Measurements from ENCODE around the gene ACVR1B.
A peak's percentile ranks its signal among the peaks of the same experiment; 100 is the strongest.

Gene ACVR1B

GRCh38 chr12:52029685-52030084 lies 78.2 kb downstream of the ACVR1B start:
- no peak overlapping the region for H3K4me3 ChIP-seq (ENCODE audit: low read depth, low read length)
- H3K36me3 ChIP-seq (ENCODE audit: control insufficient read depth in 2 of 2, insufficient read depth in 1 of 2, low read length in 2 of 2) = no peaks in the 10 kb centered on the region
- ChIA-PET POLR2A (interaction anchor here (0.9 to 2.5 kb wide), 2 partner anchors 40 to 90 kb away, joined by 7 to 12 read pairs; partner anchors contain the start of gene ATG101), CTCF (interaction anchor here (0.5 to 16.1 kb wide), 12 partner anchors 8 to 153 kb away, joined by 3 to 794 read pairs (median 6); partner anchors contain the start of genes ATG101, NR4A1 and SMIM41)
- H3K9me3 ChIP-seq (ENCODE audit: control insufficient read depth, insufficient read depth, low read depth, low read length) = no peaks in the 10 kb centered on the region
- H3K27ac ChIP-seq (ENCODE audit: extremely low read depth, low read depth, low read length) = no peak overlapping the region
- peaks cover 12% of the 10 kb centered on the region for H3K4me1 ChIP-seq (ENCODE audit: control insufficient read depth, insufficient read depth, low read length)
- TF ChIP-seq, protein P1, sequence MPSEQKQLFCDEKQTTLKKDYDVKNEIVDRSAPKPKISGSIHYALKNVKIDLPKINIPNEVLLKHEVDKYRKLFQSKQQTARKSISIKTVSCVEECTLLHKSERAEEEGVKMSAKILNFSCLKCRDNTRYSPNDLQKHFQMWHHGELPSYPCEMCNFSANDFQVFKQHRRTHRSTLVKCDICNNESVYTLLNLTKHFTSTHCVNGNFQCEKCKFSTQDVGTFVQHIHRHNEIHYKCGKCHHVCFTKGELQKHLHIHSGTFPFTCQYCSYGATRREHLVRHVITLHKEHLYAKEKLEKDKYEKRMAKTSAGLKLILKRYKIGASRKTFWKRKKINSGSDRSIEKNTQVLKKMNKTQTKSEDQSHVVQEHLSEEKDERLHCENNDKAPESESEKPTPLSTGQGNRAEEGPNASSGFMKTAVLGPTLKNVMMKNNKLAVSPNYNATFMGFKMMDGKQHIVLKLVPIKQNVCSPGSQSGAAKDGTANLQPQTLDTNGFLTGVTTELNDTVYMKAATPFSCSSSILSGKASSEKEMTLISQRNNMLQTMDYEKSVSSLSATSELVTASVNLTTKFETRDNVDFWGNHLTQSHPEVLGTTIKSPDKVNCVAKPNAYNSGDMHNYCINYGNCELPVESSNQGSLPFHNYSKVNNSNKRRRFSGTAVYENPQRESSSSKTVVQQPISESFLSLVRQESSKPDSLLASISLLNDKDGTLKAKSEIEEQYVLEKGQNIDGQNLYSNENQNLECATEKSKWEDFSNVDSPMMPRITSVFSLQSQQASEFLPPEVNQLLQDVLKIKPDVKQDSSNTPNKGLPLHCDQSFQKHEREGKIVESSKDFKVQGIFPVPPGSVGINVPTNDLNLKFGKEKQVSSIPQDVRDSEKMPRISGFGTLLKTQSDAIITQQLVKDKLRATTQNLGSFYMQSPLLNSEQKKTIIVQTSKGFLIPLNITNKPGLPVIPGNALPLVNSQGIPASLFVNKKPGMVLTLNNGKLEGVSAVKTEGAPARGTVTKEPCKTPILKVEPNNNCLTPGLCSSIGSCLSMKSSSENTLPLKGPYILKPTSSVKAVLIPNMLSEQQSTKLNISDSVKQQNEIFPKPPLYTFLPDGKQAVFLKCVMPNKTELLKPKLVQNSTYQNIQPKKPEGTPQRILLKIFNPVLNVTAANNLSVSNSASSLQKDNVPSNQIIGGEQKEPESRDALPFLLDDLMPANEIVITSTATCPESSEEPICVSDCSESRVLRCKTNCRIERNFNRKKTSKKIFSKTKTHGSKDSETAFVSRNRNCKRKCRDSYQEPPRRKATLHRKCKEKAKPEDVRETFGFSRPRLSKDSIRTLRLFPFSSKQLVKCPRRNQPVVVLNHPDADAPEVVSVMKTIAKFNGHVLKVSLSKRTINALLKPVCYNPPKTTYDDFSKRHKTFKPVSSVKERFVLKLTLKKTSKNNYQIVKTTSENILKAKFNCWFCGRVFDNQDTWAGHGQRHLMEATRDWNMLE (tag by site-specific recombination; conservative IDR thresholded peaks at IDR 0.05; ENCODE audit: low read depth) = no peak
- TF ChIP-seq KLF17 (tag by site-specific recombination; IDR thresholded peaks at IDR 0.05) = peak; percentile 44
- no peak for TF ChIP-seq ZNF558 (tag by site-specific recombination; IDR thresholded peaks at IDR 0.05)
- TF ChIP-seq ZIC2 (tag by site-specific recombination; IDR thresholded peaks at IDR 0.05) = peak; percentile 89
- TF ChIP-seq WT1 (tag by site-specific recombination; IDR thresholded peaks at IDR 0.05) = no peak; the same call in none of the 2 replicates
- 0 out of 2 replicates have a peak, but pooled peaks have one; percentile 40 for TF ChIP-seq ZNF341 (tag by site-specific recombination; IDR thresholded peaks at IDR 0.05; ENCODE audit: low read depth)
- TF ChIP-seq SCRT2 (tag by site-specific recombination; IDR thresholded peaks at IDR 0.05) = peak; percentile 54
- TF ChIP-seq ZNF350 (tag by site-specific recombination; IDR thresholded peaks at IDR 0.05) = no peak
- no peak for TF ChIP-seq ZNF221 (tag by site-specific recombination; IDR thresholded peaks at IDR 0.05; ENCODE audit: borderline replicate concordance)
- no peak for TF ChIP-seq ZNF211 (tag by site-specific recombination; IDR thresholded peaks at IDR 0.05; ENCODE audit: low read depth)
- no peak for TF ChIP-seq ZNF280C (tag by site-specific recombination; IDR thresholded peaks at IDR 0.05)
- peak; percentile 71; the same call in 1 of the 2 replicates for TF ChIP-seq IKZF3 (tag by site-specific recombination; IDR thresholded peaks at IDR 0.05)
- peak; percentile 42; the same call in 1 of the 2 replicates for TF ChIP-seq ZEB2 (tag by site-specific recombination; IDR thresholded peaks at IDR 0.05)
- TF ChIP-seq MYNN (tag by site-specific recombination; IDR thresholded peaks at IDR 0.05; ENCODE audit: borderline replicate concordance) = 0 out of 2 replicates have a peak, but pooled peaks have one; percentile 50
- TF ChIP-seq PRDM1 (tag by site-specific recombination; IDR thresholded peaks at IDR 0.05) = 0 out of 2 replicates have a peak, but pooled peaks have one; percentile 37
- TF ChIP-seq ZNF549 (tag by site-specific recombination; IDR thresholded peaks at IDR 0.05) = no peak
- TF ChIP-seq, protein P2, sequence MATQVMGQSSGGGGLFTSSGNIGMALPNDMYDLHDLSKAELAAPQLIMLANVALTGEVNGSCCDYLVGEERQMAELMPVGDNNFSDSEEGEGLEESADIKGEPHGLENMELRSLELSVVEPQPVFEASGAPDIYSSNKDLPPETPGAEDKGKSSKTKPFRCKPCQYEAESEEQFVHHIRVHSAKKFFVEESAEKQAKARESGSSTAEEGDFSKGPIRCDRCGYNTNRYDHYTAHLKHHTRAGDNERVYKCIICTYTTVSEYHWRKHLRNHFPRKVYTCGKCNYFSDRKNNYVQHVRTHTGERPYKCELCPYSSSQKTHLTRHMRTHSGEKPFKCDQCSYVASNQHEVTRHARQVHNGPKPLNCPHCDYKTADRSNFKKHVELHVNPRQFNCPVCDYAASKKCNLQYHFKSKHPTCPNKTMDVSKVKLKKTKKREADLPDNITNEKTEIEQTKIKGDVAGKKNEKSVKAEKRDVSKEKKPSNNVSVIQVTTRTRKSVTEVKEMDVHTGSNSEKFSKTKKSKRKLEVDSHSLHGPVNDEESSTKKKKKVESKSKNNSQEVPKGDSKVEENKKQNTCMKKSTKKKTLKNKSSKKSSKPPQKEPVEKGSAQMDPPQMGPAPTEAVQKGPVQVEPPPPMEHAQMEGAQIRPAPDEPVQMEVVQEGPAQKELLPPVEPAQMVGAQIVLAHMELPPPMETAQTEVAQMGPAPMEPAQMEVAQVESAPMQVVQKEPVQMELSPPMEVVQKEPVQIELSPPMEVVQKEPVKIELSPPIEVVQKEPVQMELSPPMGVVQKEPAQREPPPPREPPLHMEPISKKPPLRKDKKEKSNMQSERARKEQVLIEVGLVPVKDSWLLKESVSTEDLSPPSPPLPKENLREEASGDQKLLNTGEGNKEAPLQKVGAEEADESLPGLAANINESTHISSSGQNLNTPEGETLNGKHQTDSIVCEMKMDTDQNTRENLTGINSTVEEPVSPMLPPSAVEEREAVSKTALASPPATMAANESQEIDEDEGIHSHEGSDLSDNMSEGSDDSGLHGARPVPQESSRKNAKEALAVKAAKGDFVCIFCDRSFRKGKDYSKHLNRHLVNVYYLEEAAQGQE (tag by site-specific recombination; IDR thresholded peaks at IDR 0.05) = no peak
- TF ChIP-seq ZNF155 (tag by site-specific recombination; IDR thresholded peaks at IDR 0.05) = no peak
- TF ChIP-seq ZNF660 (tag by site-specific recombination; IDR thresholded peaks at IDR 0.05) = no peak
- no peak for TF ChIP-seq SP3 (tag by site-specific recombination; IDR thresholded peaks at IDR 0.05)
- TF ChIP-seq ZNF2 (tag by site-specific recombination; IDR thresholded peaks at IDR 0.05) = no peak
- no peak for TF ChIP-seq ZNF76 (tag by site-specific recombination; IDR thresholded peaks at IDR 0.05; ENCODE audit: borderline replicate concordance, low read depth)
- TF ChIP-seq ZNF239 (tag by site-specific recombination; IDR thresholded peaks at IDR 0.05) = no peak
- no peak for TF ChIP-seq KLF10 (tag by site-specific recombination; IDR thresholded peaks at IDR 0.05)
- TF ChIP-seq ZNF394 (tag by site-specific recombination; IDR thresholded peaks at IDR 0.05; ENCODE audit: borderline replicate concordance) = peak; percentile 96
- no peak for TF ChIP-seq ZNF354C (tag by site-specific recombination; IDR thresholded peaks at IDR 0.05; ENCODE audit: borderline replicate concordance, low read depth)
- no peak for TF ChIP-seq SETDB1 (IDR thresholded peaks at IDR 0.05; ENCODE audit: insufficient read length, low read length)
- no peak for TF ChIP-seq ZNF785 (tag by site-specific recombination; IDR thresholded peaks at IDR 0.05)

All from HEK293 (cell line).